Kidney capillary endothelial cell (primary cell): Measurements from ENCODE around the gene THADA.

ENCODE experiments used
- DNase-seq: peaks from one replicate; pipeline ENCODE4 v3.0.0-alpha.2; 2018; ENCODE audit warnings: low spot score

The THADA gene

GRCh38 chr2:43384143-43384542, 211.7 kb downstream of the THADA start:
- DNase-seq: no peak

DNA sequence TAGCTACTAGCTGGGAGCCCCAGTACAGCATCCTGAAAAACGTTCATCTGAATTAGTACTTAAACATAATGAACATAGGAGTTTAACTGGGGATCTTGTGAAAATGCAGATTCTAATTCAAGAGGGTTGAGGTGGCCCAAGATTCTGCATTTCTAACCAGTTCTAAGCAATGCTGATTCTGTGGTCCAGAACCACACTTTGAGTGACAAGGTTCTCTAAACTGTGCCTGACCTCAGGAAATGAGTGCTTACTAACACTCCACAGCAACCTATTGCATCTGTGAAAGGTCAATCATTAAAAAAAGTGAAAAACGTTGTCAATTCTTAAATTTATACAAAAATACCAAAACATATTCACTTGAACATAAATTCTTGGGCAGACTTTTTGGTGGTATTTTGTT, 212.3 kb downstream of the THADA start:
- DNase-seq: no peak

- DNase-seq: no peak
Measured at GRCh38 chr2:43379494-43379893, 216.3 kb downstream of the THADA start.

- no peak for DNase-seq
Measured at GRCh38 chr2:43377327-43377726, 218.5 kb downstream of the THADA start.

DNA sequence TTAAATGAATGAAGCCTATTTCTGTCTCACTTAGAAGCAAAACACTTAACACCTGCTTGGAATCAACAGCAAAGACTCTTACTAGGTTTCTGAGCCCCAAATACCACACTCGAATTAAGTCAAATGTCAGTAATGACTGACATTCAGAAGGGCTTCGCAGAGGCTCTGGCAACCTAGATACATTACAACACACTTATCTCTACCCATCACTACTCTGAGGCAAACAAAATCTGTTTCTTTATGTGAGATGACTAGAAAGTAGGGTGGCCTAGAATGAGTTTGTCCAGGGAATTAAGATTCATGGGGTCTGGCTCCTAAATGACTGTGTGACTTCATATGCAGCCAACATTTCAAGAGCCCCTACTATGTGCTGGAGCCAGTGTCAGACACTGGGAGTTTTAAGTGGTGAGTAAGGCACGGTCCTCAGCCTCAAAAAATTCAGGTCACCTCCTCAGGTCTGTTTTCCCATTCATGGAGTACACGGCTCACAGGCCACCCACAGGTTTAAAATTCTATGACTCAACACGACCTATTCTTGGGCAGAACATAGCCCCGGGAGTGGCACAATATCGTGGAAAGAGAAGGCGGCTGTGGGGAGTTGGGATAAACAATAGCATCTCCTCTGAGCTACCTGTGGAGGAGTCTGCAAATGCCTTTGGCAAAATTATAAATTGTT, 219.2 kb downstream of the THADA start:
- no peak for DNase-seq

DNA sequence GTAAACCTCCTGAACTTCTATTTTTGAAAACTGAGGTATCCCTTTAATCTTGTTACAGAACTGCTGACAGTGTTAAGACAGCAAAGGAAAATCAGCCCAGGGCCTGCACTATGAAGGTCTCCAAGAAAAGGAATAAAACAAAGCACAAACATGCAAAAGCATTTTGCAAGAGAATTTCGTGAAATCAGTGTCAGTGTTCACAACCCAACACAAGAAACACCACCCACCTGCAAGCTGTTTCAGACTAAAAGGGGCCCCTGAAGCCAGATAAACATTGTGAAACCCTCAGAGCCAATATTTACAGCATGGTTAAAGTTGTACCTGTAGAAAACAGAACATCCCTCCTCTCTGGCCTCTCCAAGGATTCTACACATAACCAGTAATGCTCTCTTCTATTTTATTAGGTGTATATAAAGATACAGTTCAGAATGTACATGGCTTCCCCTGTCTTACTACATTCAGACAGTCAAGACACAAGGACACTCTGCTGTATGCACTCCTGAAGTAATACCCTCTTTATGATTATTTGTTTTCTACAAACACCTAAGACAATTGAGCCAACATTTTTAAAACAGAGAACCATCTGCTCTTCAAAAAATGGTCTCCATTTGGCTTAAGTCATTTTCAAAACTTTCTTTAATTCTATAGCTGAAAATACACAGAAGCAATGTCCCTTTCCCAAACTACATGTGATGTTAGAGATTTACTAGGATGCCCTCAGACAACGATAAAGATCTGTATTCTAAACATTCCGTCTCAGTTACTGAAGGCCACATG, 219.9 kb downstream of the THADA start:
- no peak for DNase-seq

DNA sequence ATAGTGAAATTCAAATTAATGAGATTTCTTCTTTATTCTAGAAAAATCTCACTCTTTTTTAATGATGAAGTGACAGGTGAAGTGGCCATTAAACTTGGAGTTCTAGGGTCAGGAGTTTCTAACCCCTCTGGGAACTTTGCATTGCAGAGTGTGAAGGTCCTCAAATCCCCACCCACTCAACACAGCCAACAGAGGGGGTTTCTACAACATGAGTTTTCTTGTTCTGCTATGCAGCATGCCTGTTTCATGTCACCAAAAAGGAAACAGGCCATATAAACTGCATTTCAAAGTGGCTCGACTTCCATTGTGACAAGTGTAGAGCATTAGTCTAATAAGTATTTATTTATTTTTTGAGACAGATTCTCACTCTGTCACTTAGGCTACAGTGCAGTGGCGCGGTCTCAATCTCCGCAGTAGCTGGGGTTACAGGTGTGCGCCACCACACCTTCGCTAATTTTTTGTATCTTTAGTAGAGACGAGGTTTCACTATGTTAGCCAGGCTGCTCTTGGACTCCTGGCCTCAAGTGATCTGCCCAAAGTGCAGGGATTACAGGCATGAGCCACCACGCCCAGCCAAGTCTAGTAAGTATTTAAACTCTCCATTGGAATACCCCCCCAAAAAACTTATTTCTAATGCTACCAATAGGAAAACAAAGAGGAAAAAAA, 223.3 kb downstream of the THADA start:
- DNase-seq: no peak

DNA sequence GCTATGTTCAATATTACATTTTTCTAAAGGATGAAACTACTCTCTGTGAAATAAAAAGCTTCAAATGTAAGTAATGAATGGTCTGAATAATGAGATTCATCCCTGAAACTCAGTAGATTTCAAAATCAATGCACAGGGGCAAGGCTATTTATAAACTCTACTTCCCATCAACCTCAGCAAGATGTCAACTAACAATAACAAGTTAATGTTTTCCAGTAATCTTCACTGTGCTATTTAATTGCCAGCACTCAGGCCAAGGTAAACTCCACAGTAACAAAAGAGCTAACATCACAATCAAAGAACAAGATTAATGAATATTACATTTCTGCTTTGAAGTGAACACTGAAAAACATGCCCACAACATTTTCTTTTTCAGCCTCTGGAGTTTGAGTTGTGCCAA, 225.1 kb downstream of the THADA start:
- no peak for DNase-seq

DNA sequence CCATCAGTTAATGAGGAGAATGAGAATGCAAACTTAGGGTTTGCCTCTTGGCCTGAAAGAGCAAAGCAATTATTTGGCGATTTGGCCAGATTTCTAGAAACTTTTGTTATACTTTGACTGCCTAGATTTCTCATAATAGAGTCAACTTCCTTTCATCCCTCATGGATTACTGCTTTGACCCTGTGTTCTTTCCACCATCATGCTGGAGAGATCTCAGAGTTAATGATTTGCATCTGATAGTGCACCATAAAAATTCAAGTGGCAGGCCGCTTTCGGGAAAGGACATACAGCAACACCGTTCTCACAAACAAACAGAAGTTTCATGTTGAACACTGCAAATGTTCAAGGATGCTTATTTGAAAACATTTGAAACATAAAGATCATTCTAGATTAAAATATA, 225.7 kb downstream of the THADA start:
- DNase-seq: no peak

- no peak for DNase-seq
Measured at GRCh38 chr2:43368483-43369385, 227.1 kb downstream of the THADA start.

GRCh38 chr2:43367012-43367782, 228.6 kb downstream of the THADA start:
- DNase-seq: no peak

DNA sequence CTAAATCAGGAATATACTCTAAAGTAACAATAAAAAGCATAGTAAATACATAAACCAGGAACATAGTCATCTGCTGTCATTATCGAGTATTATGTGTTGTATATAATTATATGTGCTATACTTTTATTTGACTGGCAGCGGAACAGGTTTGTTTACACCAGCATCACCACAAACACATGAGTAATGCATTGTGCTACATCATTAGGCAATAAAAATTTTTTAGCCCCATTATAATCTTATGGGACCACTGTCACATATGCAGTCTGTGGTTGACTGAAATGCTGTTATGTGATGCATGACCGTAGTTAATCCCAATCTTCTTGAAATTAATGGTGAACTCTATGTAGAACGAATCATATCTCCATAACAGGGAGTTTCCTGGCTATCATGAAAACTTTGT, 232.7 kb downstream of the THADA start:
- no peak for DNase-seq

- no peak for DNase-seq
Measured at GRCh38 chr2:43361286-43361685, 234.6 kb downstream of the THADA start.

- DNase-seq: no peak
Measured at GRCh38 chr2:43360137-43360536, 235.7 kb downstream of the THADA start.

- DNase-seq: no peak
Measured at GRCh38 chr2:43358410-43359201, 237.2 kb downstream of the THADA start.

DNA sequence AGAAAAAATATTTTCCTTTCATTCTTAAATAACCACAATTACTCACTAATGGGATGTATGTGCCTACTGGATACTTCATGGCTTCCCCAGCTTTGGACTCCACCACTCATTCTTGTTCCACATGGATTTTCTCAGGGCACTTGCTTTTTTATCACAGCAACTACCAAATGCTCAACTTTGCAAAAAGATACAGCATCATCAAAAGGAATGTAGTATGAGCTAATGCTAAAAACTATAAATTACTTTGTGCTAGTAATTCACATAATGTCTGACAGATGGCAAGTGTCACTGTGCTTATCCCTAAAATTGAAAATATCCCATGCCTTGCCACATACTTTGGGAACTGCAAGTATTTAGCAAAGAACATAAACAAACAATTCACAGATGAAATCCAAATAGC, 239.1 kb downstream of the THADA start:
- DNase-seq: no peak

GRCh38 chr2:43355399-43355798, 240.4 kb downstream of the THADA start:
- no peak for DNase-seq

- no peak for DNase-seq
Measured at GRCh38 chr2:43349904-43350303, 245.9 kb downstream of the THADA start.

DNA sequence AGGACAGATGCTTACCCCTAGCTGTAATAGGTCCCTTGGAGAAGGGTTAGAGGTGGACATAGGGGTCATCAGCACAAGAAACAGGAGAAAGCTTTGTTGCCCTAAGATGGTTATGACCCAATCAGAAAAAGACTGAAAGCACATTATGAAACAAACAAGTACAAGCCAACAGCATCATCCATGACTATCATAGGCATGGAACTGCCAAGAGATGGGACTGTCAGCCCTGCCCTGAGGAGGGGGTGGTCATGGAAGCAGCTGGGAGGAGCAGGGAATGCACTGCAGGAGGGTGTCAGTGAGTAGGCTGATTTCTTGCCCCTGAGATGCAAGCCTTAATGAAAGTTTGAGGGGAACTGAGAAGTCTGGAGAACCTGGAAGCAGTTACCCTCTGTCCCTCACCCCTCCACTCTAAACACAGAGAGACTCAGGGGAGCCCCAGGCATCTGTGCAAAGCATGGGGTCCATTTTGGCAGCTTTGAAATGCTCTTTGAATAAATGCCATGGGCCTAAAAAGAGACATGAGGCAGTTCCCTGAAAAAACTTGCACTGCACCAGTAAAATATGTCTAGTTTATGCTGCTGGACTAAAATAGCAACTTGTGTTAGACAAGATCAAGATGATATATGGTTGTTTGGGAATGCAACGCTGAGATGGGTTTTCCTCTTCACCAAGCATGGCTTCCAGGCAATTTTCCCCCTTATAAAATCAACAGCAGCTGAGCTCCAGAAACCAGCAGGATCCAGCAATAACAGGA, 246.8 kb downstream of the THADA start:
- DNase-seq: no peak

GRCh38 chr2:43347746-43348145, 248.1 kb downstream of the THADA start:
- no peak for DNase-seq
